RWPE2 (cell line): Measurements from ENCODE around the gene DHPS.
"Not testable (repeated sequence)": the region's sequence is repeated elsewhere in the genome, so short reads cannot be mapped to it uniquely, and the experiment has no call there.

Experiments
- ATAC-seq: fragments of 200-7000 bp; cut with Tn5 transposase; 3 replicates; pipeline ENCODE4 v1.9.1; 2021; ENCODE audit warnings: low read depth
- DNase-seq: peaks from one replicate; pipeline ENCODE4 v3.0.0-alpha.2; 2020; ENCODE audit warnings: low spot score
- H3K27ac ChIP-seq: fragments of 450-650 bp; 2 replicates; pipeline ENCODE4 v1.5.1; 2017; ENCODE audit warnings: mild to moderate bottlenecking; ENCODE audit not compliant: poor library complexity, severe bottlenecking
- H3K27me3 ChIP-seq: fragments of 250-450 bp; sonication (Bioruptor Pico); 2 replicates; pipeline ENCODE4 v1.5.1; 2021; ENCODE audit warnings: mild to moderate bottlenecking, moderate library complexity; ENCODE audit not compliant: insufficient read depth, poor library complexity, severe bottlenecking
- H3K36me3 ChIP-seq: fragments of 250-450 bp; sonication (Bioruptor Pico); 2 replicates; pipeline ENCODE4 v1.5.1; 2020; ENCODE audit warnings: low read depth, mild to moderate bottlenecking, moderate library complexity
- H3K4me1 ChIP-seq: fragments of 250-450 bp; sonication (Bioruptor Pico); 2 replicates; pipeline ENCODE4 v1.5.1; 2021; ENCODE audit warnings: mild to moderate bottlenecking, moderate library complexity; ENCODE audit not compliant: insufficient read depth, poor library complexity, severe bottlenecking
- H3K4me3 ChIP-seq: fragments of 250-450 bp; sonication (Bioruptor Pico); 2 replicates; pipeline ENCODE4 v1.5.1; 2021; ENCODE audit warnings: mild to moderate bottlenecking, moderate library complexity; ENCODE audit not compliant: severe bottlenecking
- H3K9me3 ChIP-seq: fragments of 250-450 bp; sonication (Bioruptor Pico); 2 replicates; pipeline ENCODE4 v1.5.1; 2021; ENCODE audit warnings: mild to moderate bottlenecking, moderate library complexity; ENCODE audit not compliant: severe bottlenecking
- CTCF ChIP-seq: fragments of 450-650 bp; IDR thresholded peaks from one replicate; pipeline ENCODE4 v1.5.1; 2017; ENCODE audit warnings: mild to moderate bottlenecking, moderate library complexity; ENCODE audit not compliant: poor library complexity, severe bottlenecking

DHPS gene

GRCh38 chr19:12705169-12705568 is 23.5 kb upstream of the DHPS start:
- H3K27ac ChIP-seq = no peak overlapping the region
- no peaks in the 10 kb centered on the region for H3K9me3 ChIP-seq
- no peak for TF ChIP-seq CTCF
- no peak overlapping the region for H3K4me3 ChIP-seq
- H3K27me3 ChIP-seq = no peaks in the 10 kb centered on the region
- no peaks in the 10 kb centered on the region for H3K4me1 ChIP-seq
- no peak for ATAC-seq
- peaks cover 92% of the 10 kb centered on the region for H3K36me3 ChIP-seq
- no peak for DNase-seq

GRCh38 chr19:12703046-12703445 is 21.4 kb upstream of the DHPS start:
- Histone ChIP-seq H3K9me3 (no peaks in the 10 kb centered on the region), H3K4me1 (no peaks in the 10 kb centered on the region), H3K27ac (no peak overlapping the region), H3K36me3 (peaks cover 80% of the 10 kb centered on the region), H3K27me3 (no peaks in the 10 kb centered on the region), H3K4me3 (no peak overlapping the region)
- TF ChIP-seq CTCF = no peak
- DNase-seq (no peak), ATAC-seq (peak; percentile 26; the same call in 1 of the 3 replicates)

GRCh38 chr19:12701596-12702282 is 20.1 kb upstream of the DHPS start:
- no peak for DNase-seq
- H3K4me1 ChIP-seq = no peaks in the 10 kb centered on the region
- peaks cover 68% of the 10 kb centered on the region for H3K36me3 ChIP-seq
- H3K27ac ChIP-seq = no peak overlapping the region
- no peak overlapping the region for H3K4me3 ChIP-seq
- ATAC-seq = no peak
- H3K27me3 ChIP-seq = no peaks in the 10 kb centered on the region
- TF ChIP-seq CTCF = no peak
- H3K9me3 ChIP-seq = no peaks in the 10 kb centered on the region

DNA sequence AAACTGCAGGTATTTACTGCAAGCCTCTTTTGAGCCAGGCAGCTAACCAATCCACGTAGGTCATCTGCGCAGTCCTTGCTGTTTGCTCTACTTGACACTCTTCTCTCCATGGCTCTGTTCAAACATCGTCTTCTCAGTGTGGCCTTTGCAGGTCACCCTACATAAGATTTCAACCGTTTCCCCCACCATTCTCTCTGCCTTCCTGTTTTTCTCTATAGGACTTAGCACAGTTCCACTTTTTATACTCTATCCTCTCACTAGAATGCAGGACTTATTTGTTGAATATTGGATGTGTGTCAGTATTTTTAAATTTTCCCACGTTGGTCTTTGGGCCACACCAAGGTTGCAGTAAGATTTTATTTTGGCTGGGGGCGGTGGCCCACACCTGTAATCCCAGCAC is 16.5 kb upstream of the DHPS start:
- no peak for DNase-seq
- no peak for ATAC-seq
- peaks cover 33% of the 10 kb centered on the region for H3K36me3 ChIP-seq
- H3K9me3 ChIP-seq = no peaks in the 10 kb centered on the region
- H3K27me3 ChIP-seq = no peaks in the 10 kb centered on the region
- no peaks in the 10 kb centered on the region for H3K4me1 ChIP-seq
- no peak overlapping the region for H3K4me3 ChIP-seq
- no peak for TF ChIP-seq CTCF
- no peak overlapping the region for H3K27ac ChIP-seq

DNA sequence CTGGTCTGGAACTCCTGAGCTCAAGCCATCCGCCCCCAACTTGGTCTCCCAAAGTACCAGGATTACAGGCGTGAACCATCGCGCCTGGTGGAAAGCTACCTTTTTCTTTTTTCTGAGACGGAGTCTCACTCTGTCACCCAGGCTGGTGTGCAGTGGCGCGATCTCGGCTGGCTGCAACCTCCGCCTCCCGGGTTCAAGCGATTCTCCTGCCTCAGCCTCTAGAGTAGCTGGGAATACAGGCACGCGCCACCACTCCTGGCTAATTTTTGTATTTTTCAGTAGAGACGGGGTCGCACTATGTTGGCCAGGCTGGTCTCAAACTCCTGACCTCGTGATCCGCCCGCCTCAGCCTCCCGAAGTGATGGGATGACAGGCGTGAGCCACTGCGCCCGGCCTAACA is 15.7 kb upstream of the DHPS start:
- not testable (repeated sequence) for ATAC-seq

More for the DNA sequence above, 15.7 kb upstream of the DHPS start:
- not testable (repeated sequence) for H3K4me1 ChIP-seq, DNase-seq, H3K27me3 ChIP-seq, H3K27ac ChIP-seq, H3K4me3 ChIP-seq, H3K9me3 ChIP-seq
- peaks cover 26% of the 10 kb centered on the region for H3K36me3 ChIP-seq
